Limb (tissue), 2 donors: Measurements from ENCODE around the gene TMEM201.

Experiments used
- DNase-seq, 2 donors: peaks; one replicate each; pipeline ENCODE4 v3.0.0-alpha.2; 2016; ENCODE audit errors: extremely low spot score in 2 of 2

TMEM201 gene

DNA sequence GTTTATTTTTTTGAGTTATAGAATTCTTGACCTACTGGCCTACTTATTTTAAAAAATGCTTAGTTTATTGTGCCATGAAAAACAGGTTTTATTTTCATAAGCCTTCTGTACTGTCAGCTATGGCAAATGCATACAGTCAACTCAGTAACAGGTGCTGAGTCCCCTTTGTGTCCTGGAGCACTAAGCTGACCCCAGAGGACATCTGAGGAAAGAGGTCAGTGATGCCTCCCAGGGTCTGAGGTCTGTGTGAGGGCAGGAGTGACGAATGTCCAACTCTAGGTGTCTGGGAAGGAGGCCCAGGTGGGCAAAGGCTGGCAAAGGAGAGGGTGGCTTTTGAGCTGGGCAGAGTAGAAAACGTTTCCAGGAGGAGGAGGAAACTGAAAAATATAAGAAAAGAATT is 7.8 kb upstream of the TMEM201 start:
- DNase-seq, result no peak

DNA sequence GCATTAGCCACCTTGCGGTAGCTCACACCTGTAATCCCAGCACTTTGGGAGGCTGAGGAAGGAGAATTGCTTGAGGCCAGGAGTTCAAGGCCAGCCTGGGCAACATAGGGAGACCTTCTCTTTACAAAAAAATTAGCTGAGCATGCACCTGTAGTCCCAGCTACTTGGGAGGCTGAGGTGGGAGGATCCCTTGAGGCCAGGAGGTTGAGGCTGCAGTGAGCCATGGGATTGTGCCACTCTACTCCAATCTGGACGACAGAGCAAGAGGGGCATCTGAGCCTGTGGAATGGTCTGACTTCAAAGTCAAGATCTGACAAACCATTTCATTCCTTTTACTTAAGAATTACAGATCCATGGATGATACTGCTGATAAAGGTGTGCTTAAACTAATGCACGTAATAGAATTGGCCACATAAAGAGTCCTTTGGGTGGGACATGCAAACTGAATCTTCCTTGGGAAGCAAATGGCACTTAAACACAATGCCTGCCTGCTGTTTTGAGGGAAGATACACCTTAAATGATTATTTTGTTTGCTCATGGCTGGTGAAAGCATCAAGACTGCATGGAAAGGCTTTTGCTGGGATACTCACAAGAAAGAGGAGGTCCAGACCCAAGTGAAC is 2.5 kb upstream of the TMEM201 start:
- DNase-seq, result no peak

DNA sequence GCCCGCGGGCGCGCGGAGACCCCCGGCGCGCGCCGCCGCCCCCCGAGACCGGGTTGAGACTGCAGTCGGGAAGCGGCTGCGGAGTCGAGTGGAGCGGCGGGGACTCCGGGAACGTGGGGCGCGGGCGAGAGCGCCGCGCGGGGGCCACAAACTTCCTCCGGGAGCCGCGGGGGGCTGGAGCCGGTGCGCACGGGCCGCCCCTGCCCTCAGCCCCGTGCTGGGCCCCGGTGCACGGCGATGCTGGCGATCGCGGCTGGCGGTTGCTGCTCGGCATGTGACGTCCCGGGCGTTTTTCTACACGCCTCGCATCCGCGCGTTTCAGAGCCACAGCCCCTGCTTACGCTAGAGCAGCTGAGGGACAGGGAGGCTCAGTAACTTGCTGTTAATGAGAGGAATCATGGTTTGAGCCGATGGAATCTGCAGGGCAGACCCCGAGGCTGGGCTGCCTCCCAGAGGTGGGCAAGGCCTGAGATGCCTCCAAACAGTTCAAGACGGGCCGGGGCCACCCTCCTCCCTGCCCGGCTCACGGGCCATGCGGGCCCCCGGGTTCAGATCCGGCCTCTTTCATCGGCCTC is 520 bp downstream of the TMEM201 start:
- DNase-seq, result peak in 1 of 2 donors; percentile 64

DNA sequence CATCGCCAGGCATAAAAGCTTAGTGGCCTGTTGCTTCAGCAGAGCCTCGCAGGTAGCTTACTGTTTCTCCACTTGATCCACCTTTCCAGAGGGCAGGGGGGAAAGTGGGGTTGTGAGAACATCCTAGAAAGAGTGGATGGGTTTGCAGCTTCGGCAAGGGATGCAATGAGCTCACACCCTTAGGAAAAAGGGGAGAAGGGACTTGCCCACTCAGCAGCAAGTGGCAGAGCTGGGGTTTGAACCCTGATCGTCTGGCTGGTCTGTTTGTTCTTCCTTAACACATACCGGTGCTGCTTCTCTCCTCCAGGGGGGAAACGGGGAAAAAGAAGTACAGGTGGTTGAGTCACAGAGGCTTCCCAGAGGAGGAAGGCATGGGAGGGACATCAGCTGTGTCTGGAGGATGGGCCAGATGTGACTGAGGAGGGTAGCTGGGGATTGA is 1.0 kb downstream of the TMEM201 start:
- DNase-seq, result no peak

DNA sequence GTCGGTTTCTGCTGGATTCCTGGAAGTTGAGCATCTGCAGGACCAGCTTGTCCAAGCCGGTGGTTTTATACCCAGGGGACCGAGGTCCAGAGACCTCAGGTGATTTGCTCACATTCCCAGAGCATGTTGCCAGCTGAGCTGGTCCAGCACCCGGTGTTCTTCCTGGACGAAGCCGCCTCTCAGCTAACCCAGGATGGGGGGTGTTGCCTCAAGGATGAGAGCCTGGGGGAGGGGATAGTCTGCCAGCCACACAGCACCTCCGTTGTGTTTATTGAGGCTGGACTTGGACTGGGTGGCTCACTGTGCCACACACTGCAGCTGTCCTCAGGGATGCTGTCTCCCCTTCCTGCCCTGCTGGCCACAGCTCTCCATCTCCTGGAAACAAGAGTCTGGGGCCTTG is 1.5 kb downstream of the TMEM201 start:
- no peak for DNase-seq

DNA sequence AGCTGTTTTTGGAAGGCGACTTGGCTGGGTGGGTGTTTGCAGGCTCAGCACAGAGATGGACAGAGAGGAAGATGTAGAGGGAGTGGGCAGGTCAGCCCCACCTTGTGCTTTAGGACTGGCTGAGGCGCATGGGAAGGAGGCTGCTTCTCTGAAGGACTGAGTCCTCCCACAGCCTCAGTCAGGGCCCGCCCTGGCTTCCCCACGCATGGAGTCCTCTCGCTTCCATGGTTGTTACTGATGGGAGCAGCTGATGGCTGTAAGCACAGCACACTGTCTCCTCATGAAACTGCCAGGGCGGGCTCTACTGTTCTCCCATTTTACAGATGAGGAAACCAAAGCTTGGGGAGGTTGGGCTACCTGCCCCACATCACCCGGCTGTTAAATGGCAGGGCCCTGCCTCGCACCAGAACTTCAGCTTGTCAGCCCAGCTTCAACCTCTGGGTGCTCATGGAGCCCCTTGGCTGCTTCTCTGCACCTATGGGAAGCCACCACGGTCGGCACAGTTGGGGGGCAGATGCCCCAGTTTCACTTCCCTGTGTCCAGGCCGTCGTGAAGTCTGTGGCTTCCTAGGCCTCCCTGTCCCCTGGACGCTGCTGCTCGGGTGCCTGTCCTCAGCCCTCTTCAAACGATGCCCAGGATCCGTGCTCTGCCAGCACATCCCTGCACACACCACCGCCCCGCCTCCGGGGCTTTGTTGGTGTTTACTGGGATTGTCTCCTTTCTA is 2.4 kb downstream of the TMEM201 start:
- no peak for DNase-seq

DNA sequence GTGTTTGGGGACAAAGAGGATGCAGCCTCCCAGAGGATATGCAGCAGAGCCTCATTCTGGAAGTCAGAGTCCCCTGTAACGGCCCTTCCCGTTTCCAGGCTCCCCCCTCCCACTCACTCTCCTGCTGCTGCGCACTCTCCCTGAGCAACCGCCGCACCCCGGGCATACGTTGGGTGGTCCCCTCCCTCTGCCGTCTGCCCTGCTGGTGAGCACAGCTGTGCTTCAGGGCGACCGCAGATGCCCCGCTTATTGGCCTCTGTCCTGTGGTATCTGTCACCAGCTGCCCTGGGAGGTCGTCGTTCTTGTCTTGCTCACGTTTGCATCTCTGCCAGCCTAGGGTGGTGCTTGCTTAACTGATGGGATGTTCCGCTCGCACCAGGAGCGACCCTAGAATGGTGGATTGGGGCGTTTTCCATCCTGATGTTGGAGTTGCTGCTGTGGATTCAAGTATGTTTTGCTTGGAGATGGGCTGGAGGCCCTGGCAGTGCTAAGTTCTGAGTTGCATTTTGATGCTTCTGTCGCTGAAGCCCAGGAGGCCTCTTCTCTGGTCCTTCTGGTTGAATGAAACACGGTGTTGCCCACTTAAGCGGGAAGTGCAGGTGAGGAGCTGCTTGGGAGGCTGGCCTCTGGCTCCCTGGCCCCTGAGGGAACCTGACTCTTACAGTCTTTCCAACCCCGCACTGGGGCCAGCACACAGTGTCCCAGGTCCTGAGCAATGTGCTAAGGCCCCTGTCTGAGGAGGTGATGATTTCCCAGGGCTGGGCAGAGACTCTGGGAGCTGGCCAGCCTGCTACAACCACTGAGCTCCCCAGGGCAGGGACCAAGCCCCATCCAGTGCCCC is 3.2 kb downstream of the TMEM201 start:
- no peak for DNase-seq

DNA sequence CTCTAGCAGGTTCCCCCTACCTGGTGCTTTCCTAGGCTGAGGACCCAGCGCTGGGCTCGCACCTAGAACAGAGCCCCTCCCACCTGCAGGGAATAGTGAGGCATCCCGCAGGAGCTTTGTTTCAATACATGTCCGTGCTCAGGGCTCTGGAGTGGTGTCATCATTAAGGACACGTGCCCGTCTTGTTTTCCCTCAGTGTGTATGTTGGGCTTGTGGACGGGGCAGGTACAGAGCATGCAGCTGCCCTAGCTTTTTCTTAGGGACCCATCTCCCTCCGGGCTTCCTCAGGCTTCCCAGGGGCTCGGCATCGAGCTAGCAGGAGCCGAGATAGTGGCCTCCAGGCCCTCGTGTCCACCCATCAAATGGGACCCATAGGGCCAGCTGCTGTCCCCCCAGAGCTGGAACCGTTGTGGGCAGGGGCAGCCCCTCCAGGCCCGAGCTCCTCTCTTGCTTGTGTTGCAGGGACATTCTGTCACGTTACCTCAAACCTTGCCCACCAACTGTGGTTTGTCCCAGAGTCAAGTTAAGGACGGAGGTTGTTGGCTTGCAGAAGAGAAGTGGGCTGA is 3.9 kb downstream of the TMEM201 start:
- no peak for DNase-seq

DNA sequence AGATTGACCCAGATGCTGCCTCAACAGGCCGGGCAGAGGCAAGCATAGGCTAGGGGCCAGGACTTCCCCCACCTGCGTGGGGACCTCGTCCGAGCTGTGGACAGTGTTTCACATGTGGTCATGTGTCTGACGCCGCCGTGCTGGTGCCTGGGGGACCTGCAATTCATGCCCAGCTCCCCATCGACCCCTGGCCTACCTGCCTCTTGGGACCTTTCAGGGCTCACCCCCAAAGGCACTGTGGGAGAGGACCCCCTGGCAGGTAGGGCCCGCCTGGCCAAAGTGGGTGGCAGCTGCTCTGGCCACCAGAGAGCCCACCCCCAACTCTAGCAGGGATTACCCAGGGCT is 4.4 kb downstream of the TMEM201 start:
- DNase-seq, result no peak

DNA sequence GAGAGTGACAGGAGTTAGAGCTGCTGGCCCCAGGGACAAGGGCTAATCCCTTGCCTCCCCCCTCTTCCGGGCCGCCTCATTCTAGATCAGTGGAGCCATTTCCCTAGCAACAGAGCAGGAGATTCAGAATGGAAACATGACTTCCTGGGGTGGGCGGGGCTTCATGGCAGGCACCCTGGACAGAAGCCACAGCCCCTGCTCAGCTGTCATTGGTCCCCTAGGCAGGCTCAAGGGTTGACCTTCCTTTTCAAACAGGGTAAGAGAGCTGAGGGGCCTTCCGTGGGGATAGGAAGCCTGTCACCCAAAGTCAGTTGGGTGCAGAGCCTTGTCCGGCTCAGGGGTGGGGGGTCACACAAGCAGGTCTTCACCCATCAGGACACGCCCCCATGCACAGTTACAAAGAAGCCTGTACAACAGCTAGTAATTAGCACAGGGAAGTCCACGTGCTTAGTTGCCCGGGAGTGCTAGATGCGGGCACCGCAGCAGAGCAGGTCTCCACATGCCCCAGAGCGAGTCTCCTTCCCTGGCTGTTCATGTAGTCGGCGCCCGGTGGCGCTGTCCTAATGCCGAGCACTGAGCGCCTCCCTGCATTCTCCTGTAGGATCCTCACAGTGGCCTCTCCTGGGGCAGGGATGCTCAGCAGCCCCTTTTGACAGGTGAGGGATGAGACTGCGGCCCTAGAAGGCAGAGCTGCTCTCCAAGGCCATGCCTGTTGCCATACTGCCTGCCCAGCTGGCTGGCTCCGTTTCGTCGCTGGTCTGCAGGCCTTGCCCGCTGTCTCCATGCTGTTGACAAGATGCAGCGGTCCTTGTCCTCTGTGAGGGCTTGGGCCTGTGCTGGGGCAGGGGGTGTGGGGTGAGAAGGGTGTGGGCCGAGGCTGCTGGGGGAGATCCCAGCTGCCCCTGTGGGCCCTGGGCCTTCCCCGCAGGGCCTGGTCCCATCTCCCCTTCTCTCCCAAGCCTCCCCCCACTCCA is 5.1 kb downstream of the TMEM201 start:
- peak; percentile 72 to 76 for DNase-seq

DNA sequence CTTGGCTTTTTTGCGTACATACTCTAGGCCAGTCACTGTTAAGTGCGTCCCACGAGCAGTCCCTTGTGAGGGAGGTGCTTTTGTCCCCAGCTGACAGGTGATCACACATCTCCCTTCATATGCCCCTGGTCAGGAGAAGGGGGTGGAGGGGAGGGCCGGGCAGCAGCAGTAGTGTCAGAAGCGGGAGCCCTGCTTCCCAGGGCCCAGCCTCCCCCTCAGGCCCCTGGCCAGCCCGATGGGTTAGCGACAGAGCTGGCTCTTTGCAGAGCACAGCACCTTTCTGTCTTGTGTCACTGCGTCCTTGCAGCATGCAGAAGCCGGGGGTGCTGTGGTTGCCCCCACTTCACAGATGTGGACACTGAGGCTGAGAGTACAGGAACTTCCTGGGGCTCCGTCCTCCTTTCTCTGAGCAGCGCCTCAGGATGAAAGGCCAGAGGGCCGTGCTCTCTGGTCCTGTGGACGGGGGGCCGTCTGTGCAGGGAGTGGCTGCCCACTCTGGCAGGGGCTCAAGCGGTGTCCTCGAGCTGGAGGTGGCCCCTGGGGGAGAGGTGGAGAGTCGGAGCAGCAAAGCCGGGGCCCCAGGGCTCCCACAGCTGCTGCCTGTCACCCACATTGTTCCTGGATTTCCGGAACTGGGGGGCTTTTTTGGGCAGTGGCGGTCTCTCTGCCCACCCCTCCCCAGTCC is 5.9 kb downstream of the TMEM201 start:
- no peak for DNase-seq

DNA sequence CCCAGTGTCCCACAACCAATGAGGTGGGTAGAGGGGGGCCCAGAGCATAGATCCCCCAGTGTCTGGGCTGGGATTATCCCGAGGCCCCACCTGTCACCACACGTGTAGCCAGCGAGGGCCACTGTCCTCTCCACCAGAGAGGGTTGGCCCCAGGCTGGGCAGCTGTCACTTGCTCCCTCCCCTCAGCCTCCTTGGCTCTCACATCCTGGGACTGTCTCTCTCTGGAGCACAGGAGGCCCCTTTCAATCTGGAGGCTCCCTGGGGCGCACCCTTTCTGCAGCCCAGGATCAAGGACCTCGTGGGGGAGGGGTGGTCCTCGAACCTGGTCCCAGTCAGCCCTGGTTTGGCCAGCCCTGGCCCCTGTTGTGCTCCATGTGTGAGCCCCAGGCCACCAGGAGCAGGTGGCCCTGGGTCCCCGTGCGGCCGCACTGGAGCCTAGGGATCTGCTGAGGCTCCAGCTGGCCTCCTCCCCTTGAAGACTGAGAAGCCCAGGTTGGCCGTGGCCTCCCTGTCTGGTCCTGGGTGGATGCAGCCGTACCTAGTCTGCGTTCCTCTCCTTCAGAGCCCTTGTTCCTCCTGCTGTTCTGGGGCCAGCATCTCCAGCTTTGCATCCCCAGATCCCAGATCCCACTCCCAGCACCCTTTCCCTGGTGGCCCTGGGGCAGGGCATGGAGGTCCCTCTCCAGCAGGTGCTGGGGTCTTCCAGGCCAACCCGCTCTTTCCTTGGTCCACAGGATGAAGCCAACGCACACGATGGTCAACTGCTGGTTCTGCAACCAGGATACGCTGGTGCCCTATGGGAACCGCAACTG is 6.7 kb downstream of the TMEM201 start:
- no peak for DNase-seq

DNA sequence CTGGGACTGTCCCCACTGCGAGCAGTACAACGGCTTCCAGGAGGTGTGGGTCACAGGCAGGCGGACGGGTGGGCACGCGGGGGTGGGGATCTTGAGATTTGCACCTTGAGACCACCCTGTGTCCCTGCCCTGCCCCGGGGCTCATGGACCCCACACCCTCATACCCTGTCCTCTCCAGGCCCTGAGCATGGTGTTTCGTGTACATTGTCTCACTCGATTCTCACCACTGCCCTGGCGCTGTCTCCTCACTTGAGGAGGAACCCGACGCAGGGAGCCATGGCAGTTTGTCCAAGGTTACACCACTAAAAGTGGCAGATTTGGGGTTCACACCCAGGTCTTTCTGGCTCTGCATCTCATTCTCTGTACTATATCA is 7.2 kb downstream of the TMEM201 start:
- no peak for DNase-seq

DNA sequence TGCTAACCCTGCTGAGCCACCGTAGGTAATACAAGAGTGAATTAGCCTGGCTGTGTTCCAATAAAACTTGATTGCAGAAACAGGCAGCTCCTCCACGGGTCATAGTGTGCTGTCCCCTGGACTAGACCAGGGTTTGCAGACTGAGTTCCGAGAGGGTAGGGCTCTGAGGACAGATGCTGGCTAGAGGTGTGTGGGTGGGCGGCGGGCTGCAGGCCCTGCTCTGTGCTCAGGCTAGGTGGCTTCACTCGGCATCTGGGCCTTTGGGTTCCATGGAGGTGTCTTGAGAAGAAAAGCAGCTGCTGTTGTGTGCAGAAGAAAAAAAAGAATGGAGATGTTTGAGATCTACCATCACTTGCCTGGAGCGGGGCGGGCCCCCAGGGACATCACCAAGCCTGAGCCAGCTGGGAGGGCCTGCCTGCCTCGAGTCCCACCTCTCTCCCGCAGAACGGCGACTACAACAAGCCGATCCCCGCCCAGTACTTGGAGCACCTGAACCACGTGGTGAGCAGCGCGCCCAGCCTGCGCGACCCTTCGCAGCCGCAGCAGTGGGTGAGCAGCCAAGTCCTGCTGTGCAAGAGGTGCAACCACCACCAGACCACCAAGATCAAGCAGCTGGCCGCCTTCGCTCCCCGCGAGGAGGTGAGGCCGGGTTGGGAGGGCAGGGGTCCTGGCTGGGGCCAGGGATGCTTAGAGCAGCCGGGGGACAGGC is 7.9 kb downstream of the TMEM201 start:
- peak in 1 of 2 donors; percentile 38 for DNase-seq

DNA sequence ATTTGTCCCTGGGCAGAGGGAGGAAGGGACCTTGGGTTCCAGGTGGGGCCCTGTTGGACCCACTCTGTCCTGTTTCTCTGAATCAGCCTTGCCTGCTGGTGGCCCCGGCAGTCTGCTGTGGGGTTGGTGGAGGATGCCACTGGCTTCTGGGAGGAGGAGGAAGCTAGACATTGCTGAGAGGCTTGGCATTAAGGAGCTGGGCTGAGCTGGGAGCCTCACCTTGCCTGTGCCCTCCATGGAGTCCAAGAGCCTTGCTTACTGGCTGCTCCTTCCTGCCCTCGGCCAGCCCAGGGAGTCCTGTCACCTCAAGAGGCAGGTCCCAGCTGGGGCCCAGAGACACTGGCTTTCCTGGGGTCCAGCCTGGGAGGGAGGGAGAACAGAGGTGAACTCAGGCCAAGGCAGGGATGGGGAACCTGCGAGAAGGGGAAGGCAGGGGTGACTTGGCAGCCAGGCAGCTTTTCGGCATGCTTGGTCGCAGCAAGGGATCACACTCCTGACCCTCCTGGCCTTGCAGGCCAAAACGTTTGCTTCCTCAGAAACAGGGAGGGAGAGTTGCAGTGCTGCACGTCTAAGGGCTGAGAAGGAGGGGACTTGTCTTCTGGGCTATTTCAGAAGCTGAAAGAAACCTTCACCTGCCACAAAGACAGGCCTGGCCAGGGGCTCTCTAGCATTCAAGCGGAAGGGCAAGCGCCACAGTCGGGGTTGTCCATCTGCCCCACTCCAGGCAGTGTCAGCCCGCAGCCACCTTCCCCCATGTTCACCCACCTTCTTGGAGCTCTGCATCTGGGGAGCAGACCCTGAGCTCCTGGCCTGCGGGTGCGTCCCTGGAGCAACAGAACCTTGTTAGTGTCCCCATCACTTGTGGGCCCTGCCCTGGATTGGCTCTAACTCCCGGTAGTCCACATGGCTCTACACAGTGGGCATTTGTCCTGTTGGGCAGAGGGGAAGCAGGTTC is 8.9 kb downstream of the TMEM201 start:
- no peak for DNase-seq

DNA sequence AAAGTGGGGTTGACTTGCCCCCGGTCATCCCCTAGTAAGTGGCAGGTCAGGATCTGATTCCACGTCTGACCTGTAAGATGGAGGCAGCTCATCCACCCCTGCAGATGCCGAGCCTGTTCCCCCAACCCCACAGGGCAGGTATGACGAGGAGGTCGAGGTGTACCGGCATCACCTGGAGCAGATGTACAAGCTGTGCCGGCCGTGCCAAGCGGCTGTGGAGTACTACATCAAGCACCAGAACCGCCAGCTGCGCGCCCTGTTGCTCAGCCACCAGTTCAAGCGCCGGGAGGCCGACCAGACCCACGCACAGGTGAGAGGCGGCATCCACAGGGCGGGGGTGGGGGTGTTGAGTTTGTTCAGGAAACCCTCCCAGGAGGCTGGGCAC is 9.6 kb downstream of the TMEM201 start:
- no peak for DNase-seq

DNA sequence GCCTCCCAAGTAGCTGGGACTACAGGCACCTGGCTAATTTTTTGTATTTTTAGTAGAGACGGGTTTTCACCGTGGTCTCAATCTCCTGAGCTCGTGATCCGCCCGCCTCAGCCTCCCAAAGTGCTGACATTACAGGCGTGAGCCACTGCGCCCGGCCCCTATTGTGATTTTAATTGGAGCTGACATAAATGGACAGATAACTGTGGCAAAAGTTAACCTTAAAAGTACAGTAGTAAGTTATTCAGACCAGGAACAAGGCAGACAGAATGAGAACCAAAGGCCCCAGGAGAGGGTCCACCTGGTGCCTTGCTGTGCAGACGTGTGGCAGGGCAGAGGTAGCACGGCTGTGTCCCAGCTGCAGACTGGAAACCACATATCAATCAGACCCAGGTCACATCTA is 11.0 kb downstream of the TMEM201 start:
- no peak for DNase-seq
